Ascending aorta (tissue), 2 donors: ENCODE results near the gene SND1. TPM values are rescaled to one million over a fixed set of nuclear protein-coding genes. Genes with fewer than 3 reads are reported as not detected.

ENCODE experiments used
- DNase-seq, 2 donors: peaks; one replicate each; pipeline ENCODE4 v3.0.0-alpha.2; 2019; ENCODE audit warnings: low spot score in 2 of 2
- H3K27ac ChIP-seq, 2 donors: fragments of 200-600 bp; sonication (generic); one replicate each; pipeline ENCODE4 v1.5.1; 2016 to 2017; ENCODE audit warnings: mild to moderate bottlenecking in 1 of 2
- H3K27me3 ChIP-seq: fragments of 200-600 bp; sonication (generic); one replicate; pipeline ENCODE4 v1.5.1; 2017
- H3K36me3 ChIP-seq, 2 donors: fragments of 200-600 bp; sonication (generic); one replicate each; pipeline ENCODE4 v1.5.1; 2016
- H3K4me1 ChIP-seq, 2 donors: fragments of 200-600 bp; sonication (generic); one replicate each; pipeline ENCODE4 v1.5.1; 2016 to 2017; ENCODE audit warnings: mild to moderate bottlenecking in 1 of 2
- H3K4me3 ChIP-seq, 2 donors: fragments of 200-600 bp; sonication (generic); one replicate each; pipeline ENCODE4 v1.5.1; 2016 to 2017; ENCODE audit warnings: mild to moderate bottlenecking in 1 of 2
- H3K9me3 ChIP-seq, 2 donors: fragments of 200-600 bp; sonication (generic); one replicate each; pipeline ENCODE4 v1.5.1; 2016
- intact Hi-C: fragments of 100-400 bp; cut with DNase I; formaldehyde crosslinking; loops from one replicate; pipeline ENCODE4 v1.15.1; 2023
- total RNA-seq: library from RNA; depleted of rRNA; stranded (reverse); fragments of >200 nt; gene quantifications from one replicate; pipeline ENCODE4 v1.1.0, GENCODE V29; 2016
- TF ChIP-seq, protein P1 (sequence below), 3 experiments: fragments of 200-600 bp in 2 of 3; fragments of 450-650 bp in 1 of 3; sonication (generic) in 2 of 3; IDR thresholded peaks; one replicate each; pipeline ENCODE4 v1.5.1; 2016 to 2019; ENCODE audit warnings: antibody characterized with exemption in 3 of 3, mild to moderate bottlenecking in 1 of 3, moderate library complexity in 1 of 3

SND1 gene
- total RNA-seq, 1 donor from 2014 or later: 93.8 TPM

GRCh38 chr7:127988751-127989150, 336.8 kb downstream of the SND1 start:
- Histone ChIP-seq H3K4me3 (no peak overlapping the region), H3K4me1 (peaks cover 0 to 3% of the 10 kb centered on the region in 2 donors), H3K27me3 (no peaks in the 10 kb centered on the region), H3K36me3 (peaks cover 6 to 16% of the 10 kb centered on the region in 2 donors), H3K27ac (no peak overlapping the region), H3K9me3 (no peaks in the 10 kb centered on the region)
- intact Hi-C loops: no loop called here
- TF ChIP-seq, protein P1, sequence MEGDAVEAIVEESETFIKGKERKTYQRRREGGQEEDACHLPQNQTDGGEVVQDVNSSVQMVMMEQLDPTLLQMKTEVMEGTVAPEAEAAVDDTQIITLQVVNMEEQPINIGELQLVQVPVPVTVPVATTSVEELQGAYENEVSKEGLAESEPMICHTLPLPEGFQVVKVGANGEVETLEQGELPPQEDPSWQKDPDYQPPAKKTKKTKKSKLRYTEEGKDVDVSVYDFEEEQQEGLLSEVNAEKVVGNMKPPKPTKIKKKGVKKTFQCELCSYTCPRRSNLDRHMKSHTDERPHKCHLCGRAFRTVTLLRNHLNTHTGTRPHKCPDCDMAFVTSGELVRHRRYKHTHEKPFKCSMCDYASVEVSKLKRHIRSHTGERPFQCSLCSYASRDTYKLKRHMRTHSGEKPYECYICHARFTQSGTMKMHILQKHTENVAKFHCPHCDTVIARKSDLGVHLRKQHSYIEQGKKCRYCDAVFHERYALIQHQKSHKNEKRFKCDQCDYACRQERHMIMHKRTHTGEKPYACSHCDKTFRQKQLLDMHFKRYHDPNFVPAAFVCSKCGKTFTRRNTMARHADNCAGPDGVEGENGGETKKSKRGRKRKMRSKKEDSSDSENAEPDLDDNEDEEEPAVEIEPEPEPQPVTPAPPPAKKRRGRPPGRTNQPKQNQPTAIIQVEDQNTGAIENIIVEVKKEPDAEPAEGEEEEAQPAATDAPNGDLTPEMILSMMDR (IDR thresholded peaks at IDR 0.05): no peak
- no peak for DNase-seq

DNA sequence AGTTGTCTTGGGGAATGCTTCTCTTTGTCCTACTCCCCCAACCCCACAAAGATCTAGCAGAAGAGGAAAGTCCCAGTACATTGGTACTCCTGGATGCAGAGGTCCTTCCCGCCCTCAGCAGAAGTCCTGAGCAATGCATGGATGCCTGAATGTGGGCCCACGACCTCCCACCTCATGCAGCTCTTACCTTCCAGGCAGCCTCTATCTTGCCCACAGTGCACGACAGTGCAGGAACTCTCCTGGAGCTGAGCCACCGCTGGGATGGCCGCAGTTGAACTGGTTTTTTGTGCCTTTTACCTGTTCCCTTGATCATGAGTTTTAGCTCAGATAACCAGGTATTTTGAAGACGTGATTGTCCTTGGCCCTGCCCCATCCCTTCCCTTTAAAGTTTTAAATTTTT, 341.3 kb downstream of the SND1 start:
- Histone ChIP-seq H3K36me3 (peaks cover 6 to 16% of the 10 kb centered on the region in 2 donors), H3K27ac (no peak overlapping the region), H3K4me3 (no peak overlapping the region), H3K4me1 (peaks cover 3 to 6% of the 10 kb centered on the region in 2 donors), H3K9me3 (no peaks in the 10 kb centered on the region), H3K27me3 (no peaks in the 10 kb centered on the region)
- TF ChIP-seq, protein P1 (IDR thresholded peaks at IDR 0.05): no peak
- intact Hi-C loops: no loop called here
- DNase-seq: no peak

- Histone ChIP-seq H3K27me3 (no peaks in the 10 kb centered on the region), H3K36me3 (peaks cover 6 to 16% of the 10 kb centered on the region in 2 donors), H3K4me3 (no peak overlapping the region), H3K27ac (no peak overlapping the region), H3K4me1 (peaks cover 3 to 6% of the 10 kb centered on the region in 2 donors), H3K9me3 (no peaks in the 10 kb centered on the region)
- intact Hi-C loops: no loop called here
- TF ChIP-seq, protein P1 (IDR thresholded peaks at IDR 0.05): no peak
- no peak for DNase-seq
Observed at GRCh38 chr7:127993987-127994386, 342.0 kb downstream of the SND1 start.

- no peak for DNase-seq
- Histone ChIP-seq H3K4me1 (peaks cover 3 to 6% of the 10 kb centered on the region in 2 donors), H3K27ac (peak overlapping the region in 1 of 2 donors; percentile 22), H3K27me3 (no peaks in the 10 kb centered on the region), H3K9me3 (no peaks in the 10 kb centered on the region), H3K4me3 (no peak overlapping the region), H3K36me3 (peaks cover 6 to 16% of the 10 kb centered on the region in 2 donors)
- TF ChIP-seq, protein P1 (IDR thresholded peaks at IDR 0.05): no peak
- intact Hi-C loops: no loop called here
Observed at GRCh38 chr7:127995156-127995880, 343.3 kb downstream of the SND1 start.

GRCh38 chr7:127995881-127996215, 343.9 kb downstream of the SND1 start:
- no peaks in the 10 kb centered on the region for H3K27me3 ChIP-seq
- no peak overlapping the region for H3K4me3 ChIP-seq
- intact Hi-C loops: no loop called here
- TF ChIP-seq, protein P1 (IDR thresholded peaks at IDR 0.05): no peak
- peaks cover 6 to 13% of the 10 kb centered on the region in 2 donors for H3K36me3 ChIP-seq
- no peak for DNase-seq
- no peak overlapping the region for H3K27ac ChIP-seq
- H3K4me1 ChIP-seq: peaks cover 3 to 6% of the 10 kb centered on the region in 2 donors
- H3K9me3 ChIP-seq: no peaks in the 10 kb centered on the region
